NK-92 (cell line): ENCODE data around the gene NPFFR1.

Source experiments
- DNase-seq: peaks from one replicate; lab custom pipeline; 2025; ENCODE audit not compliant: unreplicated experiment; lab: John Stamatoyannopoulos, UW

NPFFR1 gene

DNA sequence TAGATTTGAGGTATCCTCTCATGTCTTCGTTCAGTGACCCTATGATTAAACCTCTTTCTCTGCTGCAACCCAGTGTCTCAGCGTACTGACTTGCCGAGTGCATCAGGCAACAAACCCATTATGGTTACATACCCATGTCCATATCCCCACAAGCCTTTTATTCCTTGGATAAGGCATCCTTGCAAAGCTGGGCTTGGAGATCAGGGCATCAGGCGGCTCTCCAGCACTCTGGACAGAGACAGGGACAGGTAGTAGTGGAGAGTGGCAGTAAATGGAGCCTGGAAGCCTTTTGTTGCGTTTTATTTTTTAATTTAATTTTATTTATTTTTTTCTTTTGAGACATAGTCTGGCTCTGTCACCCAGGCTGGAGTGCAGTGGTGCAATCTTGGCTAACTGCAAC, 32.0 kb upstream of the NPFFR1 start:
- no peak for DNase-seq

DNA sequence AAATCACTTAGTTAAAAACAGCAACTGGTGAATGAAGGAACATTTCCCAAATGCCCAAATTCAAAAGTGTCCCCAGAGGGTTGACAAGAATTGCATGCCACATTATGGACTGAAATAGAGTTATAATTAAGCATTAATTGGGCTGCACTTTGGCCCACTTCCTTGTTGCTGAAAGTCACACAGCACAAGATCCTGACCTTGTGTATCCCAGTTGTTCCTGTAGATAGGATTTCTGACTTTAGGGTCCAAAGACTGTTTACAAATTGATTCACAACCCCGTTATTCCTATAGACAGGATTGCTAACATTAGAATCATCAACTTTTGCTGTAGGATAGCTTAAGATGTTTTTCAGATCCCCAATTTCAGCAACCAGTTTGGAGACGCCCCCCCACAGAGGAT, 31.5 kb upstream of the NPFFR1 start:
- DNase-seq = no peak

GRCh38 chr10:70312972-70313371, 29.2 kb upstream of the NPFFR1 start:
- DNase-seq = no peak

- DNase-seq = no peak
Measured at GRCh38 chr10:70312249-70312648, 28.4 kb upstream of the NPFFR1 start.

- no peak for DNase-seq
Measured at GRCh38 chr10:70311698-70312097, 27.9 kb upstream of the NPFFR1 start.

GRCh38 chr10:70309661-70310060, 25.9 kb upstream of the NPFFR1 start:
- no peak for DNase-seq

DNA sequence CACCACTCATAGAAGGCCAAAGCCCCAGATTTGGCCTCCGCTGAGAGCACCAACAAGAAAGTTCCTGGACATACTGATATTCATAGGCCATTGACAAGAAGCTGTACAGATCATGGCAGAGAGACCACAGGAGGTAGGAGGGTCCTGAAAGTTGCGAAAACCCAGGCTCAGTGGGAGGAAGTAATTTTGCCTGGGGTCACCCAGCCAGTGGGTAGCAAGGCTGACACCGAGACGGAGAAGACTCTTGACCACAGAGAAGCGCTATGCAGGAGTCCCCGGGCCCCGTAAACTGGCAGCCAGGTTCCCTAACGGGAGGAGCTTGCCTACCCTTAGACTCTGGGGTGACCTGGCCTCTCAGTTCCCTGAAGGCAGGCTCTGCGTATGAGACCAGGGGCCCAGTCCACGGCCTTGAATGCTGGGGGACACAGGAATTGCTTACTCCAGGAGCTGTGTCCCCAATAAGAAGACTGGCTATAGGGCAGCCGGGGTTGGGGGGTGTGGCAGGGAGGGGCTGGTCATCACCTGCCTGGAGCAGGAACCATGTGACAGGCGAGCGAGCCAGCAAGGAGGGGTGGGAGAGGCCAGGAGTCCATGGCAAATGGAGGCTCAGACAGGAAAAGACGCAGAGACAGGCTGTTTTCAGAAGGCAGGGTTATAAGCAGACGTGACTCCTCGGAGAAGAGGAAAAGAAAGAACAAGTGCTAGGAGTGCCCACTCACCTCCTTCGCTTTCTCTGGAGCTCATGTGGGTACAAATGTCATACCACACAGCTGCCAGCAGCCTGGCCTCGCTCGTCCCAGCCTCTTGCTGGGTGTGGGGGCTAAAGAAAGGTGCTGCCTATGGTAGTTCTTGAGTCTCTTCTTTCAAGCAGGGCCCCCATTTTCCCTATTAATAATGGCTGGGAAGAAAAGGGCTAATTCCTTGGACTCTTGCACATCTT, 24.6 kb upstream of the NPFFR1 start:
- DNase-seq = no peak

DNA sequence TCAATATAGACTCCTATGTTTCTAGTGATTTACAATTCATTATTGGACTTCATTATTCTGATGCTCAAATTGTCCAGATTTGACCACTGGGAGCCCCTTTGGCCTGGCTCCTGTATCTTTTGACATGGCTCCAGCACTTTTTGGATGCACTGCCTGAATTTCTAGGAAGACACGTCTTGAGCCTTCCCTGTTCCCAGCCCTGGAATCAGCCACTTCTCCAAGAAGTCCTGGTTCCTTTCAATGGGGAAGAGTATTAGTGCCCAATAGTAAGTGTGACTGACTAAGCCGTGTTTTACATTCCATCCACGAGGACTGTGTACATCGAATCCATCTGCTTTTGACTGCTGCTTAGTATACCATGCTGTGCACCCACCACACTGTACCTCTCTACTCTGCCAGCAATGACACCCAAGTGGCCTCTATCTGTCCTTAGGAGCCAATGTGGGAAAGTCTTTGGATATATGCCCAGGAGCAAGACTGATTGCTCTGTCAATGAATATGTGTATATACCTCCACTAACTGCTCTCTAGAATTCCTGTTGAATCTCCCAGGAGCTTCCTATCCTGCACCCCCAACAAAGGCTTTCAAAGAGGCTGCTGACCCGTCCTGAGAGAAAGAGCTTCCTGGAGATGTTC, 23.2 kb upstream of the NPFFR1 start:
- no peak for DNase-seq

- no peak for DNase-seq
Measured at GRCh38 chr10:70306181-70306705, 22.4 kb upstream of the NPFFR1 start.

GRCh38 chr10:70303730-70304129, 19.9 kb upstream of the NPFFR1 start:
- DNase-seq = no peak

DNA sequence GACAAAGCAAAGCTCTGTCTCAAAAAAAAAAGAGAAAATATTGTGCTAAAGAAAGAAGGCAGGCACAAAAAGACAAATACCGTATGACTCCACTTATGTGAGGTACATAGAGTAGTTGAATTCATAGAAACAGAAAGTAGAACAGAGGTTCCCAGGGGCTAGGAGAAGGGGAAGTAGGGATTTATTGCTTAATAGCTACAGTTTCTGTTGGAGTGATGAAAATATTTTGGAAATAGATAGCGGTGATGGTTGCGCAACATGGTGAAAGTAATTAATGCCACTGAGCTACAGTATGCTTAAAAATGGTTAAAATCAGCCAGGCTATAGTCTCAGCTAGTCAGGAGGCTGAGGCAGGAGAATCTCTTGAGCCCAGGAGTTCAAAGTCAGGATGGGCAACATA, 18.5 kb upstream of the NPFFR1 start:
- no peak for DNase-seq

GRCh38 chr10:70300908-70301597, 17.2 kb upstream of the NPFFR1 start:
- no peak for DNase-seq

DNA sequence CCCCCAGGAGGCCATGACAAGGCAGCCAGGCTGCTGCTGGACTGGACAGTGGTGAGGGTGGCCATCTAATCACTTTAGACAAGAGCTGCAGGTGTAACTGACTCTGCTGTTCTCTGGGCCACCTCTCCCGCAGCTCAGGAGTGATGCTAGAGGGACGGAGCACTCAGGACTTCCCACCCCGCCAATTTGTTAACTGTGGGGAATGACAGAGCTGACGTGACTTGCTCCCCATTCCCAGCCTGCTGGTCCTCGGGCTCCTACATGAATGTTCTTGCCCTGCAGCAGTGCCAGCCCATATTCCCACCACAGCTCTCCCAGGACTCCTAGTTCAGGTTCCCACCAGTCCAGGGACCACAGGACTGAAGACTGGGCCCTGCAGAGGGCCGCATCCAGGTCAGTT, 16.7 kb upstream of the NPFFR1 start:
- DNase-seq = no peak

DNA sequence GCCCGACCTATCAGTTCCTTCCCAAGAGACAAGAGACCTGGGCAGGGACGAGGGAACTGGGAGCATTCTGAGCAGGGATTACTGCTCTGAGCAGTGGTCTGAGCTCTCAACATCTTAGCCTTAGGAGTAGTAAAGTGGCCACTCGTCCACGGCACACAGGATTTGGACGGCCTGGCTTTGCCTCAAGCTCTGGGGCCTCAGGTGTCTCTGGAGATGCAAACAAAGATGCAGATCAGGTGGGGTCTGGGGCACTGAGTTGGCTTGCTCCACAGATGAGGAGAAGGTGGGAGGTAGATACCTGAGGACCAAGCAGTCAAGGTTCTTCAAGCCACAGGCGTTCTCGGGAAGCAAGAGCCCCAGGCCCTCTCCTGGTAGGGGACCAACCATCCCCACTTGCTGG, 16.1 kb upstream of the NPFFR1 start:
- no peak for DNase-seq

- DNase-seq = no peak
Measured at GRCh38 chr10:70298393-70298792, 14.6 kb upstream of the NPFFR1 start.

DNA sequence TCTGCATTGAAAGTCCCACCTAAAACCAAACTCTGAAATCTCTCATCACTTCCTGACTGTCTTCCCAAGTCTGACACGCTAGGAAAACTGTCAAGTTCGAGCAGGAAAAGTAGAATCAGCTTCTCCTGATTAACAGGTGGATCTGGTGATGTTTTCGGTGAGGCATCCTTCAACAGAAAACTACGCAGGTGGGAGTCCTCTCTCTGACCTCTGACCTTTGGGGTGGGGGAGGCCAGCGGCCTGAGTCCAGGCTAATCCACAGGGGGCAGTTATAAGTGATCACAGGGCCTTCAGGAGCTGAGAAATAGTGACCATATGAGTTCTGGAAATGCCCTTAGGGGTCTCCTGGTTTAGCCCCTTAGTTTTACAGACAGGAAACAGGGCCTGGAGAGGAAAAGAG, 13.4 kb upstream of the NPFFR1 start:
- DNase-seq = no peak

DNA sequence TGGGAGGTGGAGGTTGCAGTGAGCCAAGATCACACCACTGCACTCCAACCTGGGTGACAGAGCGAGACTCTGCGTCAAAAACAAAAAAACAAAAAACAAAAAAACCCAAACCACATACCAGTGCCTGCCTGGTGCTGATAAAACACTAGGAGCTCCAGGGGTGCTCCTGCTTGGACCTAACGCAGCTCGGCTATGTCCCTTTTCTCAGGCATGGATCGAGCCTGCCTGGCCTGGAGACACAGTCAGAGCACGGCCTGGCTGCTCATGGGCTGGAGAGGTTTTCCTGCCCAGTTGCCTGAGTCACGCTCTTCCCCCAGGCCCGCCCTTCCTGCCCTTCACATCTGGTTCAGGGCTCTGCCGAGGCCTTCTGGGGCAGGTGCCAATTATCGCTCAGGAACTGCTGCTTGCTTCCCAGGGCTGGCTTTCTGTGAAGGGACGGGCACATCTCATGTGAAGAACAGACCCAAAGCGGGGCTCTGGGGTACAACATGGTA, 12.6 kb upstream of the NPFFR1 start:
- no peak for DNase-seq

- DNase-seq = no peak
Measured at GRCh38 chr10:70295926-70296325, 12.1 kb upstream of the NPFFR1 start.

GRCh38 chr10:70295321-70295720, 11.5 kb upstream of the NPFFR1 start:
- DNase-seq = no peak

- no peak for DNase-seq
Measured at GRCh38 chr10:70293169-70293843, 9.5 kb upstream of the NPFFR1 start.

DNA sequence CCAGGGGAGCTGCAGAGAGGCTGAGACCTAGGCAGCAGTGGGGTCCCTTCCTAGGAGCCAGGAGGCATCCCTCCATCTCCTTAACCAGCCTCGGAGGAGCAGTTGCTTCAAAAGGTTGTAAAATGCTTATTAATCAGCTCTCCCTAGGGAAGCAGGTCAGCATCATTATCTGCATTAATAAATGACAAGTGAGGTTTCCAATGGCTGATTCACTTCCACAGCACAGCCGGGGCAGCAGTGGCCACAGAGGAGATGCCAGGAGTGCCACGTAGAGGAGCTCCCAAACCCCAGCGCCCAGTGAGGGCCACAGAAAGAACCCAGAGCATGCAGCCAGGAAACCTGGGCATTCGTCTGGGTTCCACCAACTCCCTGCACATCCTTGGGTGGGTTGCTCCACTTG, 8.2 kb upstream of the NPFFR1 start:
- no peak for DNase-seq
